Uterus (tissue), 2 donors: ENCODE measurements around the gene MEIOB.

ENCODE experiments used
- POLR2A ChIP-seq, 2 donors: fragments of 450-650 bp; IDR thresholded peaks; one replicate each; pipeline ENCODE4 v1.6.1; 2016; ENCODE audit warnings: antibody characterized with exemption in 2 of 2, mild to moderate bottlenecking in 1 of 2, moderate library complexity in 1 of 2
- TF ChIP-seq, protein P1 (sequence below), 4 experiments: fragments of 200-600 bp in 2 of 4; fragments of 450-650 bp in 2 of 4; sonication (generic) in 2 of 4; IDR thresholded peaks; one replicate each; pipeline ENCODE4 v1.5.1; 2016 to 2019; ENCODE audit warnings: antibody characterized with exemption in 4 of 4, mild to moderate bottlenecking in 2 of 4, moderate library complexity in 1 of 4

DNA sequence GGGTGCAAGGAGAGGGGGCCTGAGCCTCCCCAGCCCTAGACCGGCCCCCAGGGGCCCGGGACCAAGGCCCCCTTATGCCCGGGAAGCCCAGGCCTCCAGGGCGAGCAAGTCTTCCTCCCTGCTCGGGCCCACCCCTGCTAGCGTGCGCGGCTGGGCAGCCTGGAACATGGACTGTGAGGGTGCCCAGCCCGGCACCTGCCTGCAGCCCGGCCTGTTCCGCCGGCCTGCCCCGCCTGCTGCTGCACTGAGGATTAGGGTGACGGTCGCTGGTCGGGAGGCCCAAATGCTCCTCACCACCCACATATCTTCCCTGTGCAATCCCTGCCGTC lies 40.2 kb upstream of the MEIOB start:
- TF ChIP-seq, protein P1, sequence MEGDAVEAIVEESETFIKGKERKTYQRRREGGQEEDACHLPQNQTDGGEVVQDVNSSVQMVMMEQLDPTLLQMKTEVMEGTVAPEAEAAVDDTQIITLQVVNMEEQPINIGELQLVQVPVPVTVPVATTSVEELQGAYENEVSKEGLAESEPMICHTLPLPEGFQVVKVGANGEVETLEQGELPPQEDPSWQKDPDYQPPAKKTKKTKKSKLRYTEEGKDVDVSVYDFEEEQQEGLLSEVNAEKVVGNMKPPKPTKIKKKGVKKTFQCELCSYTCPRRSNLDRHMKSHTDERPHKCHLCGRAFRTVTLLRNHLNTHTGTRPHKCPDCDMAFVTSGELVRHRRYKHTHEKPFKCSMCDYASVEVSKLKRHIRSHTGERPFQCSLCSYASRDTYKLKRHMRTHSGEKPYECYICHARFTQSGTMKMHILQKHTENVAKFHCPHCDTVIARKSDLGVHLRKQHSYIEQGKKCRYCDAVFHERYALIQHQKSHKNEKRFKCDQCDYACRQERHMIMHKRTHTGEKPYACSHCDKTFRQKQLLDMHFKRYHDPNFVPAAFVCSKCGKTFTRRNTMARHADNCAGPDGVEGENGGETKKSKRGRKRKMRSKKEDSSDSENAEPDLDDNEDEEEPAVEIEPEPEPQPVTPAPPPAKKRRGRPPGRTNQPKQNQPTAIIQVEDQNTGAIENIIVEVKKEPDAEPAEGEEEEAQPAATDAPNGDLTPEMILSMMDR (IDR thresholded peaks at IDR 0.05) = no peak
- no peak for TF ChIP-seq POLR2A (IDR thresholded peaks at IDR 0.05)
